ENCODE measurements around the gene GJB5.

Gene GJB5

GRCh38 chr1:34745666-34746065, 9.2 kb upstream of the GJB5 start:
- TF ChIP-seq CTCF (IDR thresholded peaks at IDR 0.05), result no peak
- H3K4me3 ChIP-seq, result no peak overlapping the region
- H3K27ac ChIP-seq, result no peak overlapping the region
- no peak for DNase-seq (ENCODE audit: low spot score)

GRCh38 chr1:34746101-34746500, 8.7 kb upstream of the GJB5 start:
- DNase-seq (ENCODE audit: low spot score), result no peak
- TF ChIP-seq CTCF (IDR thresholded peaks at IDR 0.05), result no peak
- H3K27ac ChIP-seq, result no peak overlapping the region
- no peak overlapping the region for H3K4me3 ChIP-seq

GRCh38 chr1:34746785-34747637, 7.8 kb upstream of the GJB5 start:
- TF ChIP-seq CTCF (IDR thresholded peaks at IDR 0.05), result no peak
- no peak for DNase-seq (ENCODE audit: low spot score)
- H3K27ac ChIP-seq, result no peak overlapping the region
- no peak overlapping the region for H3K4me3 ChIP-seq

GRCh38 chr1:34747638-34747941, 7.3 kb upstream of the GJB5 start:
- Histone ChIP-seq H3K27ac (no peak overlapping the region), H3K4me3 (no peak overlapping the region)
- no peak for TF ChIP-seq CTCF (IDR thresholded peaks at IDR 0.05)
- no peak for DNase-seq (ENCODE audit: low spot score)

- DNase-seq (ENCODE audit: low spot score), result no peak
- no peak overlapping the region for H3K4me3 ChIP-seq
- H3K27ac ChIP-seq, result no peak overlapping the region
- no peak for TF ChIP-seq CTCF (IDR thresholded peaks at IDR 0.05)
These were observed 4.9 kb upstream of the GJB5 start for GRCh38 chr1:34749992-34750391.

- no peak for TF ChIP-seq CTCF (IDR thresholded peaks at IDR 0.05)
- no peak for DNase-seq (ENCODE audit: low spot score)
- Histone ChIP-seq H3K27ac (no peak overlapping the region), H3K4me3 (no peak overlapping the region)
These were observed 4.2 kb upstream of the GJB5 start for GRCh38 chr1:34750610-34751009.

- no peak overlapping the region for H3K4me3 ChIP-seq
- no peak for TF ChIP-seq CTCF (IDR thresholded peaks at IDR 0.05)
- no peak for DNase-seq (ENCODE audit: low spot score)
- no peak overlapping the region for H3K27ac ChIP-seq
These were observed 1.7 kb upstream of the GJB5 start for GRCh38 chr1:34753163-34753562.

Data from coronary artery (tissue), 2 donors.